Pons (tissue), 1 donor: ENCODE measurements around the gene ATP9B.
A peak's percentile ranks its signal among the peaks of the same experiment; 100 is the strongest.
"Not testable (repeated sequence)": the region's sequence is repeated elsewhere in the genome, so short reads cannot be mapped to it uniquely, and the experiment has no call there.

ENCODE experiments used
- DNase-seq: peaks from one replicate; pipeline ENCODE4 v3.0.0-alpha.2; 2016; ENCODE audit warnings: low spot score

The ATP9B gene

GRCh38 chr18:79290409-79290808 is 221.2 kb downstream of the ATP9B start:
- not testable (repeated sequence) for DNase-seq

GRCh38 chr18:79290876-79291275 is 221.7 kb downstream of the ATP9B start:
- no peak for DNase-seq

GRCh38 chr18:79294235-79294634 is 225.0 kb downstream of the ATP9B start:
- DNase-seq, result no peak

- no peak for DNase-seq
Measured at GRCh38 chr18:79299272-79299671, 230.1 kb downstream of the ATP9B start.

GRCh38 chr18:79299711-79300110 is 230.5 kb downstream of the ATP9B start:
- peak; percentile 49 for DNase-seq

GRCh38 chr18:79300413-79300812 is 231.2 kb downstream of the ATP9B start:
- peak; percentile 68 for DNase-seq

- DNase-seq, result no peak
Measured at GRCh38 chr18:79302120-79302519, 232.9 kb downstream of the ATP9B start.

- no peak for DNase-seq
Measured at GRCh38 chr18:79305911-79306310, 236.7 kb downstream of the ATP9B start.

GRCh38 chr18:79309614-79310358 is 240.6 kb downstream of the ATP9B start:
- no peak for DNase-seq

- no peak for DNase-seq
Measured at GRCh38 chr18:79314838-79315388, 245.7 kb downstream of the ATP9B start.

GRCh38 chr18:79315596-79315995 is 246.4 kb downstream of the ATP9B start:
- DNase-seq, result no peak

GRCh38 chr18:79317703-79318102 is 248.5 kb downstream of the ATP9B start:
- DNase-seq, result peak; percentile 15

GRCh38 chr18:79318142-79318673 is 249.0 kb downstream of the ATP9B start:
- no peak for DNase-seq

- DNase-seq, result no peak
Measured at GRCh38 chr18:79320216-79320850, 251.1 kb downstream of the ATP9B start.

GRCh38 chr18:79321625-79322405 is 252.6 kb downstream of the ATP9B start:
- no peak for DNase-seq

GRCh38 chr18:79322441-79322840 is 253.2 kb downstream of the ATP9B start:
- DNase-seq, result no peak

- peak; percentile 68 for DNase-seq
Measured at GRCh38 chr18:79323471-79323870, 254.3 kb downstream of the ATP9B start.

- no peak for DNase-seq
Measured at GRCh38 chr18:79326413-79327198, 257.4 kb downstream of the ATP9B start.

- DNase-seq, result no peak
Measured at GRCh38 chr18:79327199-79327721, 258.1 kb downstream of the ATP9B start.

- not testable (repeated sequence) for DNase-seq
Measured at GRCh38 chr18:79327915-79328314, 258.7 kb downstream of the ATP9B start.

- no peak for DNase-seq
Measured at GRCh38 chr18:79328887-79329286, 259.7 kb downstream of the ATP9B start.
